HepG2 (cell line): ENCODE results near the gene ARIH2. TPM values are rescaled to one million over a fixed set of nuclear protein-coding genes. Genes with fewer than 3 reads are reported as not detected.

Experiments used
- ATAC-seq: fragments of 200-7000 bp; cut with Tn5 transposase; 3 replicates; pipeline ENCODE4 v1.9.1; 2020; ENCODE audit warnings: mild to moderate bottlenecking, moderate library complexity
- BruUV-seq: library from RNA; stranded (reverse); fragments of 400-500 nt; replicated peaks from 2 replicates; lab custom pipeline; 2021; lab: Mats Ljungman, UMichigan
- CTCF ChIA-PET: fragments of 300-600 bp; formaldehyde crosslinking; extraction: SDS; loops from one replicate; lab custom pipeline; 2021; ENCODE audit warnings: low total read pairs, inconsistent platforms, low intra/inter-chr PET ratio; lab: Yijun Ruan, JAX
- POLR2A ChIA-PET: fragments of 350-600 bp; sonication (Branson Sonifier 250); formaldehyde crosslinking; loops from one replicate; lab custom pipeline; 2020; ENCODE audit warnings: antibody characterized with exemption, inconsistent platforms; lab: Yijun Ruan, JAX
- DNase-seq: peaks from one replicate; pipeline ENCODE4 v3.0.0-alpha.2; 2015; ENCODE audit warnings: low spot score
- FAIRE-seq: peaks from 3 replicates; lab custom pipeline; 2011; peaks lifted over from hg19 to GRCh38; lab: Jason Lieb, UNC
- H2AFZ ChIP-seq: one replicate; pipeline ENCODE4 v1.6.1; 2011; ENCODE audit warnings: low read length, inconsistent platforms
- H3K27ac ChIP-seq: fragments of 300-600 bp; 3 replicates; pipeline ENCODE4 v1.8.0; 2011; ENCODE audit warnings: mixed run types, mild to moderate bottlenecking, mixed read lengths, low read length, inconsistent platforms; ENCODE audit not compliant: insufficient read depth; ENCODE audit errors: extremely low read length
- H3K27me3 ChIP-seq, 2 experiments: fragments of 200-600 bp in 1 of 2; 2 replicates in 1 of 2; 3 replicates in 1 of 2; pipeline versions ENCODE4 v1.6.0 to v1.8.0; 2011; ENCODE audit warnings: low read length in 2 of 2, mild to moderate bottlenecking in 2 of 2, moderate library complexity in 2 of 2, inconsistent platforms in 1 of 2; ENCODE audit not compliant: insufficient read depth in 2 of 2, control insufficient read depth in 1 of 2
- H3K36me3 ChIP-seq, 2 experiments: fragments of 200-600 bp in 1 of 2; replicated peaks in 1 of 2; 2 replicates in 1 of 2; 3 replicates in 1 of 2; pipeline versions ENCODE4 v1.5.1 to v1.8.0; 2011; ENCODE audit warnings: low read length in 2 of 2, inconsistent platforms in 1 of 2; ENCODE audit not compliant: insufficient read depth in 2 of 2, control insufficient read depth in 1 of 2
- H3K4me1 ChIP-seq: 2 replicates; pipeline ENCODE4 v1.5.1; 2012; ENCODE audit warnings: low read length, inconsistent platforms; ENCODE audit not compliant: insufficient read depth
- H3K4me2 ChIP-seq: 2 replicates; pipeline ENCODE4 v1.6.0; 2011; ENCODE audit warnings: low read depth, low read length, inconsistent platforms
- H3K4me3 ChIP-seq, 3 experiments: fragments of 200-600 bp in 1 of 3; sonication (generic), shearing (Covaris generic) in 1 of 3; replicated peaks in 1 of 3; 2 replicates each; pipeline ENCODE4 v1.5.1; 2011 to 2016; ENCODE audit warnings: low read length in 3 of 3, inconsistent platforms in 2 of 3, low read depth in 2 of 3, mild to moderate bottlenecking in 2 of 3, control low read depth in 1 of 3, mixed read lengths in 1 of 3; ENCODE audit not compliant: insufficient read depth in 1 of 3
- H3K79me2 ChIP-seq: one replicate; pipeline ENCODE4 v1.6.1; 2011; ENCODE audit warnings: low read length, inconsistent platforms; ENCODE audit not compliant: insufficient read depth
- H3K9ac ChIP-seq: 2 replicates; pipeline ENCODE4 v1.6.0; 2011; ENCODE audit warnings: mild to moderate bottlenecking, low read depth, low read length, inconsistent platforms; ENCODE audit not compliant: insufficient read depth
- H3K9me3 ChIP-seq: 2 replicates; pipeline ENCODE4 v1.5.1; 2012; ENCODE audit warnings: mild to moderate bottlenecking, low read length
- H4K20me1 ChIP-seq: 2 replicates; pipeline ENCODE4 v1.6.0; 2011; ENCODE audit warnings: inconsistent platforms, mild to moderate bottlenecking, low read length, moderate library complexity; ENCODE audit not compliant: insufficient read depth
- CENPT ChIP-seq: sonication (generic); formaldehyde crosslinking; IDR thresholded peaks from 2 replicates; pipeline ENCODE4 v1.8.0; 2022; ENCODE audit warnings: low read depth, mild to moderate bottlenecking, moderate library complexity, missing genetic modification reagents
- EED ChIP-seq: sonication (generic); formaldehyde crosslinking; IDR thresholded peaks from 2 replicates; pipeline ENCODE4 v1.5.0; 2020; ENCODE audit warnings: mild to moderate bottlenecking, missing genetic modification reagents
- ELK4 ChIP-seq: sonication (generic); formaldehyde crosslinking; IDR thresholded peaks from 2 replicates; pipeline ENCODE4 v1.9.0; 2021; ENCODE audit warnings: missing genetic modification reagents, borderline replicate concordance
- KAT8 ChIP-seq: IDR thresholded peaks from 2 replicates; pipeline ENCODE4 v1.6.1; 2016; ENCODE audit warnings: missing genetic modification reagents, missing compliant biosample characterization
- MXD1 ChIP-seq: sonication (generic); formaldehyde crosslinking; IDR thresholded peaks from 2 replicates; pipeline ENCODE4 v1.4.0; 2020; ENCODE audit warnings: mild to moderate bottlenecking, missing genetic modification reagents
- ONECUT2 ChIP-seq: sonication (generic); formaldehyde crosslinking; IDR thresholded peaks from 2 replicates; pipeline ENCODE4 v1.4.0; 2020; ENCODE audit warnings: missing genetic modification reagents
- POLR2G ChIP-seq: fragments of 200-400 bp; formaldehyde crosslinking; IDR thresholded peaks from 2 replicates; pipeline ENCODE4 v1.6.1; 2018; ENCODE audit warnings: mild to moderate bottlenecking, low read depth, low read length, moderate library complexity
- PRPF4 ChIP-seq: fragments of 200-400 bp; formaldehyde crosslinking; IDR thresholded peaks from 2 replicates; pipeline ENCODE4 v1.6.1; 2016; ENCODE audit warnings: low read length, low read depth; ENCODE audit not compliant: poor library complexity, severe bottlenecking
- SP1 ChIP-seq, 2 experiments: fragments of 450-650 bp in 1 of 2; sonication (generic) in 1 of 2; formaldehyde crosslinking in 1 of 2; IDR thresholded peaks; 2 replicates each; pipeline versions ENCODE4 v1.4.0 to v1.6.1; 2016 to 2020; ENCODE audit warnings: missing genetic modification reagents in 1 of 2
- SP2 ChIP-seq: sonication (generic); formaldehyde crosslinking; IDR thresholded peaks from 2 replicates; pipeline ENCODE4 v1.5.1; 2020; ENCODE audit warnings: mild to moderate bottlenecking, missing genetic modification reagents
- TAF15 ChIP-seq: fragments of 200-400 bp; formaldehyde crosslinking; IDR thresholded peaks from one replicate; pipeline ENCODE4 v1.6.1; 2018; ENCODE audit warnings: mild to moderate bottlenecking, low read depth, low read length; ENCODE audit not compliant: poor library complexity, severe bottlenecking
- ZNF280D ChIP-seq: sonication (generic); formaldehyde crosslinking; IDR thresholded peaks from 2 replicates; pipeline ENCODE4 v1.5.1; 2020; ENCODE audit warnings: mild to moderate bottlenecking, missing genetic modification reagents
- ZNF317 ChIP-seq: sonication (generic); formaldehyde crosslinking; IDR thresholded peaks from 2 replicates; pipeline ENCODE4 v1.5.0; 2020; ENCODE audit warnings: mild to moderate bottlenecking, missing genetic modification reagents
- ZNF468 ChIP-seq: sonication (generic); formaldehyde crosslinking; IDR thresholded peaks from 2 replicates; pipeline ENCODE4 v1.8.0; 2022; ENCODE audit warnings: mild to moderate bottlenecking, moderate library complexity, missing genetic modification reagents
- ZNF557 ChIP-seq: sonication (generic); formaldehyde crosslinking; IDR thresholded peaks from 2 replicates; pipeline ENCODE4 v1.4.0; 2020; ENCODE audit warnings: missing genetic modification reagents
- ZNF713 ChIP-seq: sonication (generic); formaldehyde crosslinking; IDR thresholded peaks from 2 replicates; pipeline ENCODE4 v1.4.0; 2020; ENCODE audit warnings: mild to moderate bottlenecking, missing genetic modification reagents
- ZNF878 ChIP-seq: sonication (generic); formaldehyde crosslinking; IDR thresholded peaks from 2 replicates; pipeline ENCODE4 v1.8.1; 2023; ENCODE audit warnings: mild to moderate bottlenecking, missing genetic modification reagents, moderate library complexity
- WGBS: methylation state at CpG from one replicate; pipeline ENCODE4 v1.1.6; 2017; ENCODE audit warnings: low lambda C conversion rate; 5-methylcytosine and 5-hydroxymethylcytosine counted together
- in situ Hi-C: cut with HindIII; loops from 2 replicates; pipeline ENCODE4 v1.10.0; 2017; ENCODE audit warnings: low pct_unique_long_range_greater_than_20kb; ENCODE audit not compliant: extremely low pct_ligation_motif_present
- intact Hi-C: fragments of 100-400 bp; cut with micrococcal nuclease; formaldehyde crosslinking; loops from one replicate; pipeline ENCODE4 v1.10.0; 2022; ENCODE audit not compliant: unreplicated experiment
- polyA plus RNA-seq, 8 experiments: library from polyadenylated mRNA; depleted of rRNA in 3 of 8; stranded (reverse) in 7 of 8; unstranded in 1 of 8; fragments of >200 nt; fragmentation: Illumina TruSeq in 4 of 8; extraction: Trizol in 4 of 8; gene quantifications; 2 replicates each; pipeline versions ENCODE4 v1.2.1 to v1.2.3, GENCODE V29; 2011 to 2016; ENCODE audit warnings: low read depth in 4 of 8, missing spikeins in 1 of 8, mixed read lengths in 1 of 8; ENCODE audit not compliant: insufficient read depth in 1 of 8
- total RNA-seq, 5 experiments: library from RNA; depleted of rRNA; stranded (reverse); fragments of >200 nt; fragmentation: Illumina TruSeq; extraction: Trizol; gene quantifications; 2 replicates each; pipeline ENCODE4 v1.2.3, GENCODE V29; 2016; ENCODE audit warnings: low read depth in 1 of 5

ARIH2 gene
- total and polyA plus RNA-seq, 2 of the 13 experiments (the other 11 are each of a cell fraction or from before 2014, with no cell fraction given), result 64.8 to 83.3 TPM

- H3K9me3 ChIP-seq, result no peaks in the 10 kb centered on the region
- TF ChIP-seq ZNF468 (CRISPR knock-in tag) (no peak), ZNF317 (no peak), SP1 (IDR thresholded peaks at IDR 0.05) (no peak), SP1 (CRISPR knock-in tag; IDR thresholded peaks at IDR 0.05) (no peak), ELK4 (CRISPR knock-in tag) (no peak), TAF15 (no peak), ZNF557 (CRISPR knock-in tag) (no peak), EED (no peak), ZNF280D (CRISPR knock-in tag) (no peak), MXD1 (CRISPR knock-in tag) (no peak), POLR2G (no peak), KAT8 (CRISPR knock-in tag) (no peak), ZNF713 (CRISPR knock-in tag) (no peak), CENPT (no peak), SP2 (CRISPR knock-in tag) (no peak), ZNF878 (CRISPR knock-in tag) (no peak), PRPF4 (no peak), ONECUT2 (CRISPR knock-in tag) (no peak)
- POLR2A ChIA-PET, result no interaction called here
- 95% methylated on average over 5 of the region's 6 CpGs for WGBS
- H3K4me1 ChIP-seq, result peaks cover 26% of the 10 kb centered on the region
- no peak overlapping the region for H3K4me3 ChIP-seq
- no peaks in the 10 kb centered on the region for H4K20me1 ChIP-seq
- no peak overlapping the region for H3K27ac ChIP-seq
- in situ Hi-C loops (no loop called here), intact Hi-C loops (no loop called here)
- no peaks in the 10 kb centered on the region for H3K27me3 ChIP-seq
- H3K9ac ChIP-seq, result no peak overlapping the region
- ATAC-seq (no peak), DNase-seq (no peak), FAIRE-seq (no peak)
- peaks cover 0 to 4% of the 10 kb centered on the region in 2 experiments; a peak in 1 of 5 replicates for H3K36me3 ChIP-seq
- no peaks in the 10 kb centered on the region for H3K79me2 ChIP-seq
- H3K4me2 ChIP-seq, result no peak overlapping the region
- CTCF ChIA-PET, result no interaction called here
- no peak overlapping the region for H2AFZ ChIP-seq
- no TSS peak for BruUV-seq
Measured at GRCh38 chr3:48879307-48879993, 39.2 kb upstream of the ARIH2 start.
